H9 (cell line): Measurements from ENCODE around the gene TUT4. TPM values are rescaled to one million over a fixed set of nuclear protein-coding genes. Genes with fewer than 3 reads are reported as not detected.

Source experiments
- DNase-seq: peaks from one replicate; pipeline ENCODE4 v3.0.0-alpha.2; 2017
- H2AFZ ChIP-seq: one replicate; pipeline ENCODE4 v1.6.1; 2013; ENCODE audit warnings: mild to moderate bottlenecking, low read length, control low read depth, moderate library complexity
- H2AK5ac ChIP-seq: 2 replicates; pipeline ENCODE4 v1.6.1; 2013; ENCODE audit warnings: low read length, control low read depth, mixed read lengths; ENCODE audit not compliant: insufficient read length
- H2BK120ac ChIP-seq: one replicate; pipeline ENCODE4 v1.6.1; 2013; ENCODE audit warnings: low read depth, mild to moderate bottlenecking, low read length, control low read depth, inconsistent platforms; ENCODE audit not compliant: poor library complexity, severe bottlenecking
- H2BK12ac ChIP-seq: 2 replicates; pipeline ENCODE4 v1.6.1; 2013; ENCODE audit warnings: low read length, control low read depth, mixed read lengths, low read depth; ENCODE audit not compliant: insufficient read length
- H2BK15ac ChIP-seq: 2 replicates; pipeline ENCODE4 v1.6.1; 2013; ENCODE audit warnings: low read depth, low read length, control low read depth
- H2BK20ac ChIP-seq: one replicate; pipeline ENCODE4 v1.6.1; 2013; ENCODE audit warnings: low read depth, mild to moderate bottlenecking, low read length, control low read depth, inconsistent platforms; ENCODE audit not compliant: poor library complexity, severe bottlenecking
- H2BK5ac ChIP-seq: 2 replicates; pipeline ENCODE4 v1.6.1; 2013; ENCODE audit warnings: low read length, control low read depth, mixed read lengths; ENCODE audit not compliant: insufficient read length
- H3K14ac ChIP-seq: 2 replicates; pipeline ENCODE4 v1.6.1; 2013; ENCODE audit warnings: low read length, control low read depth; ENCODE audit not compliant: insufficient read depth
- H3K18ac ChIP-seq: 2 replicates; pipeline ENCODE4 v1.6.1; 2013; ENCODE audit warnings: low read depth, mild to moderate bottlenecking, mixed read lengths, low read length, control low read depth; ENCODE audit not compliant: insufficient read length
- H3K23ac ChIP-seq: 2 replicates; pipeline ENCODE4 v1.6.1; 2013; ENCODE audit warnings: low read length, control low read depth, mixed read lengths, low read depth; ENCODE audit not compliant: insufficient read length
- H3K23me2 ChIP-seq: 2 replicates; pipeline ENCODE4 v1.6.1; 2013; ENCODE audit warnings: low read depth, mild to moderate bottlenecking, mixed read lengths, low read length, control low read depth; ENCODE audit not compliant: insufficient read length, poor library complexity, severe bottlenecking
- H3K27ac ChIP-seq: 2 replicates; pipeline ENCODE4 v1.5.1; 2013; ENCODE audit warnings: low read length, control low read depth, mixed read lengths, low read depth; ENCODE audit not compliant: insufficient read length
- H3K27me3 ChIP-seq: 2 replicates; pipeline ENCODE4 v1.6.1; 2013; ENCODE audit warnings: low read length, control low read depth, inconsistent platforms; ENCODE audit not compliant: insufficient read depth
- H3K4ac ChIP-seq: 2 replicates; pipeline ENCODE4 v1.6.1; 2013; ENCODE audit warnings: low read depth, mild to moderate bottlenecking, control low read depth, inconsistent platforms, low read length, moderate library complexity
- H3K4me1 ChIP-seq: 2 replicates; pipeline ENCODE4 v1.6.1; 2013; ENCODE audit warnings: low read length, control low read depth, inconsistent platforms; ENCODE audit not compliant: insufficient read depth
- H3K4me2 ChIP-seq: 2 replicates; pipeline ENCODE4 v1.6.1; 2013; ENCODE audit warnings: low read length, control low read depth, mixed read lengths; ENCODE audit not compliant: insufficient read length, insufficient read depth
- H3K56ac ChIP-seq: 2 replicates; pipeline ENCODE4 v1.6.1; 2013; ENCODE audit warnings: low read depth, mild to moderate bottlenecking, mixed read lengths, low read length, control low read depth; ENCODE audit not compliant: insufficient read length
- H3K79me1 ChIP-seq: 2 replicates; pipeline ENCODE4 v1.6.1; 2013; ENCODE audit warnings: low read depth, mild to moderate bottlenecking, moderate library complexity, low read length, control low read depth, inconsistent platforms; ENCODE audit not compliant: insufficient read depth, poor library complexity, severe bottlenecking
- H3K79me2 ChIP-seq: 2 replicates; pipeline ENCODE4 v1.6.1; 2013; ENCODE audit warnings: low read length, control low read depth, inconsistent platforms; ENCODE audit not compliant: insufficient read depth
- H3K9ac ChIP-seq: 2 replicates; pipeline ENCODE4 v1.6.1; 2013; ENCODE audit warnings: low read length, control low read depth, mixed read lengths; ENCODE audit not compliant: insufficient read length; ENCODE audit errors: extremely low read depth
- H3K9me3 ChIP-seq: one replicate; pipeline ENCODE4 v1.6.1; 2013; ENCODE audit warnings: low read depth, low read length, inconsistent platforms; ENCODE audit not compliant: control insufficient read depth
- H3T11ph ChIP-seq: one replicate; pipeline ENCODE4 v1.6.1; 2013; ENCODE audit warnings: mild to moderate bottlenecking, low read length, control low read depth, inconsistent platforms
- H4K20me1 ChIP-seq: one replicate; pipeline ENCODE4 v1.6.1; 2013; ENCODE audit not compliant: control insufficient read depth, insufficient read length, insufficient read depth
- H4K5ac ChIP-seq: 2 replicates; pipeline ENCODE4 v1.6.1; 2013; ENCODE audit warnings: low read depth, mild to moderate bottlenecking, mixed read lengths, low read length, control low read depth; ENCODE audit not compliant: insufficient read length
- H4K8ac ChIP-seq: replicated peaks from 2 replicates; pipeline ENCODE4 v1.6.1; 2013; ENCODE audit warnings: low read length, control low read depth, mixed read lengths, low read depth; ENCODE audit not compliant: insufficient read length
- H4K91ac ChIP-seq: 2 replicates; pipeline ENCODE4 v1.6.1; 2013; ENCODE audit warnings: low read depth, mild to moderate bottlenecking, moderate library complexity, mixed read lengths, low read length, control low read depth; ENCODE audit not compliant: insufficient read length
- H3K27ac Mint-ChIP-seq, 3 experiments: 2 replicates in 2 of 3; 3 replicates in 1 of 3; pipeline ENCODE4 v1.8.0; 2020 to 2021; ENCODE audit warnings: mixed read lengths in 3 of 3, mild to moderate bottlenecking in 1 of 3, moderate library complexity in 1 of 3
- H3K27me3 Mint-ChIP-seq: 2 replicates; pipeline ENCODE4 v1.8.0; 2021; ENCODE audit warnings: low read depth, mild to moderate bottlenecking, moderate library complexity, mixed read lengths
- H3K36me3 Mint-ChIP-seq, 3 experiments: 2 replicates in 2 of 3; 3 replicates in 1 of 3; pipeline ENCODE4 v1.8.0; 2020 to 2021; ENCODE audit warnings: low read depth in 3 of 3, mixed read lengths in 3 of 3; ENCODE audit not compliant: insufficient read depth in 1 of 3
- H3K4me1 Mint-ChIP-seq, 2 experiments: 2 replicates each; pipeline ENCODE4 v1.8.0; 2020; ENCODE audit warnings: mixed read lengths in 2 of 2
- H3K4me3 Mint-ChIP-seq, 2 experiments: 2 replicates in 1 of 2; 3 replicates in 1 of 2; pipeline ENCODE4 v1.8.0; 2020 to 2021; ENCODE audit warnings: mild to moderate bottlenecking in 2 of 2, mixed read lengths in 2 of 2, moderate library complexity in 1 of 2
- H3K9me3 Mint-ChIP-seq, 2 experiments: 2 replicates in 1 of 2; 3 replicates in 1 of 2; pipeline ENCODE4 v1.8.0; 2020; ENCODE audit warnings: mild to moderate bottlenecking in 2 of 2, mixed read lengths in 2 of 2, moderate library complexity in 1 of 2
- WGBS: extraction: QIAGEN DNeasy Blood & Tissue Kit; methylation state at CpG from one replicate; pipeline ENCODE4 v1.1.7; 2013; ENCODE audit warnings: missing lambda C conversion rate, low lambda C conversion rate, mixed read lengths; ENCODE audit not compliant: insufficient read length; ENCODE audit errors: extremely low coverage; 5-methylcytosine and 5-hydroxymethylcytosine counted together
- total RNA-seq: library from RNA; stranded (reverse); gene quantifications from 2 replicates; pipeline ENCODE4 v1.2.1, GENCODE V29; 2021
- TF ChIP-seq, protein P1 (sequence below): fragments of 200-600 bp; sonication (generic); conservative IDR thresholded peaks from 3 replicates; pipeline ENCODE4 v1.8.0; 2021; ENCODE audit warnings: antibody characterized with exemption, mild to moderate bottlenecking

TUT4 gene
- total RNA-seq, 1 experiment from 2014 or later, result 59.3 TPM

- Histone ChIP-seq H3K27ac (no peak overlapping the region), H3K4me1 (no peaks in the 10 kb centered on the region), H2BK20ac (no peak overlapping the region), H3K79me1 (no peaks in the 10 kb centered on the region), H3K4ac (no peak overlapping the region), H3K23ac (no peak overlapping the region), H2BK120ac (no peak overlapping the region), H4K5ac (no peak overlapping the region), H2AFZ (no peak overlapping the region), H3K18ac (no peak overlapping the region), H3K9ac (no peak overlapping the region), H2BK15ac (no peak overlapping the region), H3K4me2 (no peak overlapping the region), H3K79me2 (no peaks in the 10 kb centered on the region), H4K91ac (no peak overlapping the region), H2BK5ac (no peak overlapping the region), H3K27me3 (no peaks in the 10 kb centered on the region; the same call in 1 of the 2 replicates), H3K9me3 (no peaks in the 10 kb centered on the region), H3K23me2 (no peaks in the 10 kb centered on the region), H2AK5ac (no peak overlapping the region), H3T11ph (no peak overlapping the region), H2BK12ac (no peak overlapping the region), H3K14ac (no peak overlapping the region), H4K8ac (no peak overlapping the region), H3K56ac (no peak overlapping the region), H4K20me1 (no peaks in the 10 kb centered on the region)
- WGBS, result no CpG with 5 or more reads among the region's 1 CpG
- no peak for DNase-seq
- Mint-ChIP-seq H3K4me3 (no peak overlapping the region), H3K36me3 (no peaks in the 10 kb centered on the region; a peak in 1 of 7 replicates), H3K27ac (no peak overlapping the region), H3K4me1 (peaks cover 3% of the 10 kb centered on the region in 2 experiments; a peak in 1 of 4 replicates), H3K27me3 (peaks cover 6% of the 10 kb centered on the region; the same call in 1 of the 2 replicates), H3K9me3 (no peaks in the 10 kb centered on the region)
- TF ChIP-seq, protein P1, sequence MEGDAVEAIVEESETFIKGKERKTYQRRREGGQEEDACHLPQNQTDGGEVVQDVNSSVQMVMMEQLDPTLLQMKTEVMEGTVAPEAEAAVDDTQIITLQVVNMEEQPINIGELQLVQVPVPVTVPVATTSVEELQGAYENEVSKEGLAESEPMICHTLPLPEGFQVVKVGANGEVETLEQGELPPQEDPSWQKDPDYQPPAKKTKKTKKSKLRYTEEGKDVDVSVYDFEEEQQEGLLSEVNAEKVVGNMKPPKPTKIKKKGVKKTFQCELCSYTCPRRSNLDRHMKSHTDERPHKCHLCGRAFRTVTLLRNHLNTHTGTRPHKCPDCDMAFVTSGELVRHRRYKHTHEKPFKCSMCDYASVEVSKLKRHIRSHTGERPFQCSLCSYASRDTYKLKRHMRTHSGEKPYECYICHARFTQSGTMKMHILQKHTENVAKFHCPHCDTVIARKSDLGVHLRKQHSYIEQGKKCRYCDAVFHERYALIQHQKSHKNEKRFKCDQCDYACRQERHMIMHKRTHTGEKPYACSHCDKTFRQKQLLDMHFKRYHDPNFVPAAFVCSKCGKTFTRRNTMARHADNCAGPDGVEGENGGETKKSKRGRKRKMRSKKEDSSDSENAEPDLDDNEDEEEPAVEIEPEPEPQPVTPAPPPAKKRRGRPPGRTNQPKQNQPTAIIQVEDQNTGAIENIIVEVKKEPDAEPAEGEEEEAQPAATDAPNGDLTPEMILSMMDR, result no peak
Observed at GRCh38 chr1:52576074-52576473, 23.2 kb upstream of the TUT4 start.
